ENCODE measurements around the gene RPL15.

DNA sequence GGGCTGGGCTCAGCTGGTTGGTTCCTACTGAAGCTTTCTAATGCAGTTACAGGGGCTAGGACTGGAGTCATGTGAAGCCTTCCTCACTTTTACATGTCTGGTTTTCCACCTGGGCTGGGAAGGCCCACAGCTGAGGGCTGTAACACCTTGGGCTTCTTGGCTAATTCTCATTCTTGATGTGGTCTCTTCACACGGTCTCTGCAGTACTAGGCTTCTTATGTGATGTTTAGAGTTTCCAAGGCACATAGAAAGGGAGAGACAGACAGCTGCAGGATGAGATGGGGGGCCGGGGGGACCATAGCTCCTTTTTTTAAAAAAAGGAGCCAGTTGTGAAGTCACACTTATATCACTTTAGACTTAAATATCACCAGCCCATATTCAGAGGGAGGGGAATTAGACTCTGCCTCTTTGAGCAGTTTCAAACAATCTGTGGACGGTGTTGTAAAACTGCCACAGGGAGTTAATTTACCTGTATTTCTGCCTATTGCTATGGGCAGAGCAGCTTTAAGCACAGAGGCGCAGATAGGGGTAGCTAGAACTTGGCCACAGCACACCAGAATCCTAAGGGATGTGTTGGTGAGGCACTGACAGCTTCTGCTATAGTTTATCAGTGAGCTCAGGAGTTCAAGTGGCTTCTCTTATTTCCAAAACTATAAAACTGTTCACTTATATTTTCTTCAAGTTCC is 46.8 kb upstream of the RPL15 start:
- TF ChIP-seq, protein P1, sequence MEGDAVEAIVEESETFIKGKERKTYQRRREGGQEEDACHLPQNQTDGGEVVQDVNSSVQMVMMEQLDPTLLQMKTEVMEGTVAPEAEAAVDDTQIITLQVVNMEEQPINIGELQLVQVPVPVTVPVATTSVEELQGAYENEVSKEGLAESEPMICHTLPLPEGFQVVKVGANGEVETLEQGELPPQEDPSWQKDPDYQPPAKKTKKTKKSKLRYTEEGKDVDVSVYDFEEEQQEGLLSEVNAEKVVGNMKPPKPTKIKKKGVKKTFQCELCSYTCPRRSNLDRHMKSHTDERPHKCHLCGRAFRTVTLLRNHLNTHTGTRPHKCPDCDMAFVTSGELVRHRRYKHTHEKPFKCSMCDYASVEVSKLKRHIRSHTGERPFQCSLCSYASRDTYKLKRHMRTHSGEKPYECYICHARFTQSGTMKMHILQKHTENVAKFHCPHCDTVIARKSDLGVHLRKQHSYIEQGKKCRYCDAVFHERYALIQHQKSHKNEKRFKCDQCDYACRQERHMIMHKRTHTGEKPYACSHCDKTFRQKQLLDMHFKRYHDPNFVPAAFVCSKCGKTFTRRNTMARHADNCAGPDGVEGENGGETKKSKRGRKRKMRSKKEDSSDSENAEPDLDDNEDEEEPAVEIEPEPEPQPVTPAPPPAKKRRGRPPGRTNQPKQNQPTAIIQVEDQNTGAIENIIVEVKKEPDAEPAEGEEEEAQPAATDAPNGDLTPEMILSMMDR (IDR thresholded peaks at IDR 0.05; ENCODE audit: insufficient read depth, low read length, poor library complexity, severe bottlenecking): no peak
- TF ChIP-seq EZH2phosphoT487 (conservative IDR thresholded peaks at IDR 0.05; ENCODE audit: low read length): no peak

Data from SU-DHL-6 (cell line).